CD8-positive, alpha-beta memory T cell (primary cell): ENCODE data around the gene ARID1B. TPM values are rescaled to one million over a fixed set of nuclear protein-coding genes. Genes with fewer than 3 reads are reported as not detected.

ENCODE experiments used
- CTCF ChIA-PET: fragments of 350-600 bp; sonication (Branson Sonifier 250); formaldehyde crosslinking; loops from one replicate; lab custom pipeline; 2021; ENCODE audit warnings: antibody characterized with exemption; lab: Charles Lee
- POLR2A ChIA-PET: fragments of 350-600 bp; sonication (Branson Sonifier 250); formaldehyde crosslinking; loops from one replicate; lab custom pipeline; 2021; ENCODE audit warnings: antibody characterized with exemption; lab: Charles Lee
- DNase-seq, 5 donors: peaks; one replicate each; pipeline versions ENCODE4 v3.0.0 to v3.0.0-alpha.2; 2020 to 2022; ENCODE audit warnings: mixed read lengths in 1 of 5
- H3K27ac ChIP-seq: one replicate; pipeline ENCODE4 v1.7.0; 2013; ENCODE audit warnings: low read depth, mild to moderate bottlenecking, low read length, moderate library complexity
- H3K27me3 ChIP-seq: 2 replicates; pipeline ENCODE4 v1.7.0; 2013; ENCODE audit warnings: low read length, mild to moderate bottlenecking; ENCODE audit not compliant: insufficient read depth, poor library complexity, severe bottlenecking
- H3K36me3 ChIP-seq: 2 replicates; pipeline ENCODE4 v1.7.0; 2013; ENCODE audit warnings: mild to moderate bottlenecking, low read length, moderate library complexity; ENCODE audit not compliant: insufficient read depth
- H3K4me1 ChIP-seq: 2 replicates; pipeline ENCODE4 v1.7.0; 2013; ENCODE audit warnings: mild to moderate bottlenecking, low read length, moderate library complexity; ENCODE audit not compliant: insufficient read depth
- H3K4me3 ChIP-seq: 2 replicates; pipeline ENCODE4 v1.7.0; 2013; ENCODE audit warnings: mild to moderate bottlenecking, low read length
- H3K9me3 ChIP-seq: 2 replicates; pipeline ENCODE4 v1.7.0; 2013; ENCODE audit warnings: mild to moderate bottlenecking, low read length
- H3K27ac Mint-ChIP-seq, 8 donors: one replicate each; pipeline ENCODE4 v1.8.0; 2020 to 2021; ENCODE audit warnings: mixed read lengths in 8 of 8, mild to moderate bottlenecking in 6 of 8, inconsistent platforms in 3 of 8, moderate library complexity in 3 of 8
- H3K27me3 Mint-ChIP-seq, 2 donors: one replicate each; pipeline ENCODE4 v1.8.0; 2020 to 2021; ENCODE audit warnings: mixed read lengths in 2 of 2, mild to moderate bottlenecking in 1 of 2, moderate library complexity in 1 of 2
- H3K36me3 Mint-ChIP-seq, 3 donors: one replicate each; pipeline ENCODE4 v1.8.0; 2020 to 2021; ENCODE audit warnings: mixed read lengths in 3 of 3, inconsistent platforms in 1 of 3, mild to moderate bottlenecking in 1 of 3
- H3K4me1 Mint-ChIP-seq, 3 donors: one replicate each; pipeline ENCODE4 v1.8.0; 2020 to 2021; ENCODE audit warnings: mixed read lengths in 3 of 3, inconsistent platforms in 1 of 3, mild to moderate bottlenecking in 1 of 3
- H3K4me3 Mint-ChIP-seq, 7 donors: one replicate each; pipeline ENCODE4 v1.8.0; 2020 to 2021; ENCODE audit warnings: mixed read lengths in 7 of 7, mild to moderate bottlenecking in 6 of 7, moderate library complexity in 4 of 7, inconsistent platforms in 2 of 7
- H3K9me3 Mint-ChIP-seq, 5 donors: one replicate each; pipeline ENCODE4 v1.8.0; 2020 to 2022; ENCODE audit warnings: mixed read lengths in 5 of 5, mild to moderate bottlenecking in 3 of 5, moderate library complexity in 2 of 5, inconsistent platforms in 1 of 5
- polyA plus RNA-seq: library from polyadenylated mRNA; unstranded; fragments of 300-500 nt; fragmentation: Illumina TruSeq; gene quantifications from one replicate; pipeline ENCODE4 v1.2.3, GENCODE V29; 2021
- total RNA-seq, 2 experiments: library from RNA; stranded (reverse); gene quantifications; one replicate each; pipeline ENCODE4 v1.2.3, GENCODE V29; 2021

The ARID1B gene
- total and polyA plus RNA-seq, 3 experiments from 2014 or later, result 19.1 to 57.9 (median 53.0) TPM

DNA sequence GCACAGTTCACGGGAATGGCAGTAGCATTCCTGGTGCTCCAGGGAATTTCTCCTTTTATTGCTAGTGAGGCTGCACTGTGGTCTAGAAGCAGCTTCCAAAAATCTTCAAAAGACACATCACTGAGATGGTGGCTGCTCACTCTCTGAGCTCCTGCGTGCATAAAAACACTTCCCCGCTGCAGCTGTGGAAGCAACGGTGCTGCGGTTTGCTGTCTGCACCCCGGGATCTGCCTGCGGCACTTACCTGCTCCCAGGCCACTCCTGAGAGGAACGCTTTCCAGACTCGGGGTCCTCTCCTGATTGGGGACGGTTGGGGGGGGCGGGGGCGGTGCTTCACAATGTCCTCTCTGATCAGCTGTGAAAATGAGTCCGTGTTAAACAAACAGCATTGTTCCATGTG lies 468.3 kb downstream of the ARID1B start:
- H3K27ac Mint-ChIP-seq, result no peak overlapping the region
- H3K4me1 ChIP-seq, result no peaks in the 10 kb centered on the region
- H3K27me3 Mint-ChIP-seq, result peaks cover 4 to 6% of the 10 kb centered on the region in 2 donors
- peak in 1 of 5 donors; percentile 23 for DNase-seq
- peaks cover 5 to 10% (median 8%) of the 10 kb centered on the region in 5 donors for H3K9me3 Mint-ChIP-seq
- no peaks in the 10 kb centered on the region for H3K36me3 ChIP-seq
- ChIA-PET CTCF (interaction anchor here (2.6 kb wide), 1 partner anchor 10 kb away, joined by 12 read pairs; no protein-coding TSS in a partner anchor), POLR2A (no interaction called here)
- no peak overlapping the region for H3K4me3 ChIP-seq
- no peaks in the 10 kb centered on the region for H3K27me3 ChIP-seq
- H3K4me1 Mint-ChIP-seq, result peaks cover 0 to 6% (median 0%) of the 10 kb centered on the region in 3 donors
- peaks cover 0 to 14% (median 2%) of the 10 kb centered on the region in 3 donors for H3K36me3 Mint-ChIP-seq
- H3K27ac ChIP-seq, result no peak overlapping the region
- peaks cover 6% of the 10 kb centered on the region for H3K9me3 ChIP-seq
- H3K4me3 Mint-ChIP-seq, result no peak overlapping the region

DNA sequence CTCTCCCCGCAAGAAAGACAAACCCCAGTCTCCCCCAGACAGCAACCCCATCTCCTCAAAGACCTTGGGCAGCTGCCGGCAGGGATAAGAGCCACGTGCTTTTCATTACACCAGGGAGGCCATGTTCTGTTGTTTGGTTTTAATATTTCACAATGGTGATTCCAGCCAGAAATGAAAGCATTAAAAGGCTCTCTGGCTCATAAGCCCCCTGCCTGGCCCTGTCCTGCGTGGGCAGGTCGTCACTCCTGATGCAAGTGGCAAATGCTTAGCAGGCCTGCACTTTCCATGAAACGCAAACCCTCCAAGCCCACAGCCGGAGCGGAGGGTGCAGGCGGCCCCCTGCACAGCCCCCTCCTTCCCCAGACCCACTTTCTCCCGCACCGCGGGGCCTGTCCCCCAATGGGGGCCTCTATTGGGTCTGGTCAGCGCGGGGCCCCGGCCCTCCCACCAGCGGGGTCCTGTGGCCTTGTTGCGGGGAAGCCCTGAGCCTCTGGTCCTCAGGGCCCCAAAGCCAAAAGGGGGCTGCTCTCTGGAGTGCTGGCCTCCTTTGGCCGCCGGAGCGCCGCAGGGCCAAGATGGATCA lies 469.0 kb downstream of the ARID1B start:
- H3K4me1 Mint-ChIP-seq, result peaks cover 0 to 6% (median 0%) of the 10 kb centered on the region in 3 donors

DNA sequence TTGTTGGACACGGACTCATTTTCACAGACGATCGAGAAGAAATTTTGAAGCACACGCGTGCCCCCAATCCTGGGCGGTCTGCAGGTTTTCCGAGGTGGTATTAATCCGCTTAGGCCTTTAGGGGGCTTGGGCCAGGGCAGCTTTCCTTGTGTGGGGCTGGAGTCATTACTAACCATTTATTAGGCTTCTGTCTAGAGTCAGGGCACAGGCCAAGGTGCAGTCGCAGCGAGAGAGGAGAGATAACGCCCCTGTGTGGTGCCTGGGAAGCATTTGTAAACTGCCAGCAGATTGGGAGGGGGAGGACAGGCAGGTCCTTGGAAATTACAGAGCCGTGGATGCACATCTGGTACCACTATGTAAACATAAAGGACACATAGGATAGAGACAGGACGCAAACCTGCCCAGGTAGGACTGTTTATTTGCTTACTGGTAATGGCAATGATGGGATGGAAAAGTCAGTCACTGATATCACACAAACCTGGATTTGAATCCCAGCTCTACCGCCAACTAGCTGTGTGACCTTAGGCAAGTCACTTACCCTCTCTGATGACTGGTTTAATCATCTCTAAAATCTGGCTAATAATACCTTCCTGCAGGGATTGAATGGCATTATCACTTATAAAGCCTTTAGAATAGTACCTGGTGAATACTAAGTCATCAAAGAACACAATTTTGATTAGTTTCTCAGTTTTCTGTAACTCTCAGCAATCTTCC lies 469.8 kb downstream of the ARID1B start:
- Mint-ChIP-seq H3K27me3 (peaks cover 6 to 13% of the 10 kb centered on the region in 2 donors), H3K36me3 (peaks cover 0 to 14% (median 2%) of the 10 kb centered on the region in 3 donors), H3K4me1 (peaks cover 0 to 6% (median 0%) of the 10 kb centered on the region in 3 donors), H3K4me3 (peak overlapping the region in 1 of 7 donors; percentile 83), H3K9me3 (peaks cover 5 to 10% (median 8%) of the 10 kb centered on the region in 5 donors), H3K27ac (no peak overlapping the region)
- CTCF ChIA-PET, result interaction anchor here (2.5 kb wide), 1 partner anchor 11 kb away, joined by 8 read pairs; no protein-coding TSS in a partner anchor
- Histone ChIP-seq H3K4me1 (no peaks in the 10 kb centered on the region), H3K27ac (no peak overlapping the region), H3K9me3 (peaks cover 6% of the 10 kb centered on the region), H3K4me3 (no peak overlapping the region), H3K27me3 (no peaks in the 10 kb centered on the region), H3K36me3 (no peaks in the 10 kb centered on the region)
- POLR2A ChIA-PET, result no interaction called here
- peak in 1 of 5 donors; percentile 12 for DNase-seq

More for the DNA sequence above, 469.0 kb downstream of the ARID1B start:
- peak in 1 of 5 donors; percentile 28 for DNase-seq
- peaks cover 6 to 8% of the 10 kb centered on the region in 2 donors for H3K27me3 Mint-ChIP-seq
- Histone ChIP-seq H3K4me3 (no peak overlapping the region), H3K9me3 (peaks cover 6% of the 10 kb centered on the region), H3K27ac (no peak overlapping the region), H3K27me3 (no peaks in the 10 kb centered on the region), H3K4me1 (no peaks in the 10 kb centered on the region), H3K36me3 (no peaks in the 10 kb centered on the region)
- H3K36me3 Mint-ChIP-seq, result peaks cover 0 to 14% (median 2%) of the 10 kb centered on the region in 3 donors
- POLR2A ChIA-PET, result no interaction called here
- CTCF ChIA-PET, result no interaction called here
- no peak overlapping the region for H3K27ac Mint-ChIP-seq
- peaks cover 5 to 10% (median 8%) of the 10 kb centered on the region in 5 donors for H3K9me3 Mint-ChIP-seq
- no peak overlapping the region for H3K4me3 Mint-ChIP-seq

- DNase-seq, result no peak
- H3K27ac ChIP-seq, result no peak overlapping the region
- Mint-ChIP-seq H3K4me3 (no peak overlapping the region), H3K9me3 (peaks cover 5 to 10% (median 8%) of the 10 kb centered on the region in 5 donors), H3K27me3 (peaks cover 9 to 18% of the 10 kb centered on the region in 2 donors), H3K36me3 (peaks cover 0 to 11% (median 2%) of the 10 kb centered on the region in 3 donors), H3K4me1 (peaks cover 0 to under 1% (median 0%) of the 10 kb centered on the region in 3 donors), H3K27ac (no peak overlapping the region)
- H3K27me3 ChIP-seq, result peaks cover 7% of the 10 kb centered on the region
- H3K36me3 ChIP-seq, result no peaks in the 10 kb centered on the region
- H3K9me3 ChIP-seq, result peaks cover 6% of the 10 kb centered on the region
- CTCF ChIA-PET, result interaction anchor here (2.5 kb wide), 1 partner anchor 13 kb away, joined by 8 read pairs; no protein-coding TSS in a partner anchor
- H3K4me3 ChIP-seq, result no peak overlapping the region
- POLR2A ChIA-PET, result no interaction called here
- H3K4me1 ChIP-seq, result no peaks in the 10 kb centered on the region
Observed at GRCh38 chr6:157248264-157248663, 471.1 kb downstream of the ARID1B start.

GRCh38 chr6:157249826-157250225 lies 472.6 kb downstream of the ARID1B start:
- ChIA-PET CTCF (interaction anchor here (1.1 kb wide), 1 partner anchor 12 kb away, joined by 3 read pairs; no protein-coding TSS in a partner anchor), POLR2A (no interaction called here)
- peaks cover 7% of the 10 kb centered on the region for H3K27me3 ChIP-seq
- no peaks in the 10 kb centered on the region for H3K36me3 ChIP-seq
- H3K4me1 ChIP-seq, result no peaks in the 10 kb centered on the region
- H3K27ac ChIP-seq, result no peak overlapping the region
- no peak for DNase-seq
- no peak overlapping the region for H3K4me3 ChIP-seq
- Mint-ChIP-seq H3K27me3 (peaks cover 11 to 25% of the 10 kb centered on the region in 2 donors), H3K4me3 (no peak overlapping the region), H3K27ac (no peak overlapping the region), H3K36me3 (peaks cover 0 to 11% (median 0%) of the 10 kb centered on the region in 3 donors), H3K9me3 (peaks cover 5 to 9% (median 8%) of the 10 kb centered on the region in 5 donors), H3K4me1 (peaks cover 0 to 11% (median 7%) of the 10 kb centered on the region in 3 donors)
- H3K9me3 ChIP-seq, result peaks cover 6% of the 10 kb centered on the region

DNA sequence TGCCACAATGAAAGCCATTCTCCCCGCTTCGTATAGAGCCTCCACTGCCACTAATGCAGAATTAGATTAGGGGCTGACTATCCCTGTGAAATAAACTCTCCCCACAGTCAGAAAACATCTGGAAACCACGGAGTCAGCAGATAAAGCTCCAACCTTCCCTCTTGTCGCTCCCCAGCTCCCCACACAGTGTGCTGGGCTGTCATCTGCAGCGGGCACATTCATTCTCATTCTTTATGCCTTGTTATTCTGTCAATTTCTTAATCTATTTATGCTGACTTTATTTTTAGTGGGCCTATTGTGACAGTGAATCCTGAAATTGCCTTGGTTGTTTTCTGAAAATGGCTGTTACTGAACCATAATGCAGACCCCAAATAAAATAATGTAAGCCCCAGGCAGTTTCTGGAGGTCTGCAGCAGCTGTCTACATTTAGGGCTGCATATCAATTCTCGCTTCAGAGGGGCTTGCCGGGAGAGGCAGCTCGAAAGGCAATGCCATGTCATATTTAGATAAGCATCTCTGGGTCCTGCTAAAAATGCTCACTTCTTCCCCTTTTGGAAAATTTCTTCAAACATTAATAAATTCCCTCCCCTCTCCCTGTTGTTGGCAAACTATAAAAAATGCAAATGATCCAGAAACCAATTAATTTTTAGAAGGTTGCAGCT lies 474.5 kb downstream of the ARID1B start:
- H3K4me1 ChIP-seq, result no peaks in the 10 kb centered on the region
- Mint-ChIP-seq H3K36me3 (peaks cover 0 to 11% (median 0%) of the 10 kb centered on the region in 3 donors), H3K27ac (no peak overlapping the region), H3K4me1 (peaks cover 0 to 22% (median 7%) of the 10 kb centered on the region in 3 donors), H3K4me3 (no peak overlapping the region), H3K27me3 (peaks cover 14 to 37% of the 10 kb centered on the region in 2 donors), H3K9me3 (peaks cover 5 to 9% (median 8%) of the 10 kb centered on the region in 5 donors)
- H3K27ac ChIP-seq, result no peak overlapping the region
- DNase-seq, result no peak
- peaks cover 7% of the 10 kb centered on the region for H3K27me3 ChIP-seq
- no peaks in the 10 kb centered on the region for H3K36me3 ChIP-seq
- H3K9me3 ChIP-seq, result peaks cover 6% of the 10 kb centered on the region
- CTCF ChIA-PET, result interaction anchor here (0.8 to 2.7 kb wide), 2 partner anchors 16 kb away, joined by 3 to 9 read pairs; no protein-coding TSS in a partner anchor
- POLR2A ChIA-PET, result no interaction called here
- no peak overlapping the region for H3K4me3 ChIP-seq

DNA sequence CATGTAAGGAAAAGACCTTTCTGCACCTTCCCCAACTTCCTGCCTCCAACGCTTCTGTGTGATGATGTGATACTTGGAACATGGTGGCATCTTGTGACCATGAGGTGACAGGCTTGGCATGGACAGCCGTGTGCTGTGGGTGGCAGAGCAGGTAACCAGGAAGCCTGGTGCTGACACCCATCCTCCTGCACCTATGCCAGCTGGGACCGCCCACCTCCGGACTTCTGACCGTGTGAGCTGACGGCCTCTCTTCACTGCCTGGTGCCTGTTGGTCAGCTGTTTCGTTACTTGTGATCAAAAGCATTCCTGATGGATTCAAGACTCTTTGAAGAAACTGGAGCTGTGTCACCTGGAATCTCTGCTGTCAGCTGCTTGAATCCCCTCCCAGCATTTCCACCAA lies 475.8 kb downstream of the ARID1B start:
- no peak overlapping the region for H3K27ac ChIP-seq
- Mint-ChIP-seq H3K4me1 (peaks cover 4 to 25% (median 10%) of the 10 kb centered on the region in 3 donors), H3K9me3 (peaks cover 5 to 9% (median 8%) of the 10 kb centered on the region in 5 donors), H3K27me3 (peaks cover 14 to 39% of the 10 kb centered on the region in 2 donors), H3K36me3 (peaks cover 0 to 1% (median 0%) of the 10 kb centered on the region in 3 donors), H3K4me3 (no peak overlapping the region), H3K27ac (no peak overlapping the region)
- H3K4me3 ChIP-seq, result no peak overlapping the region
- H3K36me3 ChIP-seq, result no peaks in the 10 kb centered on the region
- CTCF ChIA-PET, result interaction anchor here (1.4 to 2.7 kb wide), 2 partner anchors 17 to 19 kb away, joined by 3 to 9 read pairs; no protein-coding TSS in a partner anchor
- no peak for DNase-seq
- peaks cover 3% of the 10 kb centered on the region for H3K9me3 ChIP-seq
- no peaks in the 10 kb centered on the region for H3K4me1 ChIP-seq
- POLR2A ChIA-PET, result interaction anchor here (0.5 kb wide), 1 partner anchor 438 kb away, joined by 4 read pairs; no protein-coding TSS in a partner anchor
- H3K27me3 ChIP-seq, result peaks cover 7% of the 10 kb centered on the region
